A549 (cell line): ENCODE data around the gene LRIT3. TPM values are rescaled to one million over a fixed set of nuclear protein-coding genes. Genes with fewer than 3 reads are reported as not detected.

Experiments
- ATAC-seq, 2 experiments: fragments of 200-7000 bp in 1 of 2; fragments of >200 bp in 1 of 2; cut with Nextera tagmentation in 1 of 2; cut with Tn5 transposase in 1 of 2; 3 replicates each; pipeline versions ENCODE4 v1.8.0 to v1.9.1; 2018 to 2020; ENCODE audit warnings: mild to moderate bottlenecking in 1 of 2, moderate library complexity in 1 of 2
- CTCF ChIA-PET: fragments of 300-600 bp; sonication (Branson Sonifier 250); formaldehyde crosslinking; extraction: SDS; loops from one replicate; lab custom pipeline; 2021; ENCODE audit warnings: antibody characterized with exemption, inconsistent platforms; lab: Yijun Ruan, JAX
- POLR2A ChIA-PET: fragments of 350-600 bp; formaldehyde crosslinking; extraction: SDS; loops from one replicate; lab custom pipeline; 2021; ENCODE audit warnings: antibody characterized with exemption, inconsistent platforms; lab: Yijun Ruan, JAX
- DNase-seq, 2 experiments: peaks; one replicate each; pipeline versions ENCODE4 v3.0.0 to v3.0.0-alpha.2; 2011 to 2016; ENCODE audit warnings: low read depth in 1 of 2, low spot score in 1 of 2
- FAIRE-seq: peaks from 2 replicates; lab custom pipeline; 2011; peaks lifted over from hg19 to GRCh38; lab: Jason Lieb, UNC
- H3K27ac ChIP-seq, 2 experiments: fragments of >200 bp; sonication (Bioruptor Twin); formaldehyde crosslinking; 3 replicates each; pipeline ENCODE4 v1.5.1; 2016 to 2017
- H3K4me1 ChIP-seq: fragments of >200 bp; sonication (Bioruptor Twin); formaldehyde crosslinking; 3 replicates; pipeline ENCODE4 v1.6.1; 2016
- H3K4me2 ChIP-seq: fragments of >200 bp; sonication (Bioruptor Twin); formaldehyde crosslinking; 3 replicates; pipeline ENCODE4 v1.6.1; 2016
- H3K4me3 ChIP-seq: fragments of >200 bp; sonication (Bioruptor Twin); formaldehyde crosslinking; 3 replicates; pipeline ENCODE4 v1.5.1; 2016
- H3K9me3 ChIP-seq: fragments of >200 bp; sonication (Bioruptor Twin); formaldehyde crosslinking; 3 replicates; pipeline ENCODE4 v1.6.1; 2016
- BHLHE40 ChIP-seq: IDR thresholded peaks from 2 replicates; pipeline ENCODE4 v1.6.1; 2012; ENCODE audit warnings: low read depth, low read length, inconsistent platforms
- CEBPB ChIP-seq, 2 experiments: fragments of >200 bp in 1 of 2; sonication (Bioruptor Twin) in 1 of 2; formaldehyde crosslinking in 1 of 2; IDR thresholded peaks; 2 replicates each; pipeline ENCODE4 v1.6.1; 2012 to 2016
- CHD4 ChIP-seq: fragments of 200-600 bp; sonication (generic); IDR thresholded peaks from 2 replicates; pipeline ENCODE4 v1.6.1; 2016; ENCODE audit warnings: antibody characterized with exemption, mild to moderate bottlenecking, borderline replicate concordance
- EP300 ChIP-seq, 2 experiments: fragments of >200 bp; sonication (Bioruptor Twin); formaldehyde crosslinking; IDR thresholded peaks; 2 replicates in 1 of 2; 3 replicates in 1 of 2; pipeline ENCODE4 v1.6.1; 2016 to 2017
- ESRRA ChIP-seq: fragments of 150-350 bp; IDR thresholded peaks from 2 replicates; pipeline ENCODE4 v1.6.1; 2014; ENCODE audit warnings: mild to moderate bottlenecking, low read length, borderline replicate concordance
- HEYL ChIP-seq: fragments of 250-450 bp; sonication (Bioruptor Pico); IDR thresholded peaks from 2 replicates; pipeline ENCODE4 v1.8.0; 2021; ENCODE audit warnings: mild to moderate bottlenecking, moderate library complexity
- JUNB ChIP-seq: fragments of >200 bp; sonication (Bioruptor Twin); formaldehyde crosslinking; IDR thresholded peaks from 2 replicates; pipeline ENCODE4 v1.6.1; 2016
- KDM1A ChIP-seq: fragments of 200-600 bp; sonication (generic); IDR thresholded peaks from 2 replicates; pipeline ENCODE4 v1.6.1; 2016; ENCODE audit warnings: low read depth, mild to moderate bottlenecking
- MAX ChIP-seq: IDR thresholded peaks from 2 replicates; pipeline ENCODE4 v1.6.1; 2012
- RAD21 ChIP-seq, 2 experiments: fragments of >200 bp in 1 of 2; sonication (Bioruptor Twin) in 1 of 2; formaldehyde crosslinking in 1 of 2; IDR thresholded peaks in 1 of 2; conservative IDR thresholded peaks in 1 of 2; 2 replicates in 1 of 2; 3 replicates in 1 of 2; pipeline ENCODE4 v1.6.1; 2012 to 2018; ENCODE audit warnings: inconsistent platforms in 1 of 2
- SMC3 ChIP-seq: fragments of >200 bp; sonication (Bioruptor Twin); formaldehyde crosslinking; IDR thresholded peaks from 3 replicates; pipeline ENCODE4 v1.6.1; 2018; ENCODE audit warnings: inconsistent platforms
- ZSCAN20 ChIP-seq: fragments of 250-450 bp; sonication (Bioruptor Pico); IDR thresholded peaks from 2 replicates; pipeline ENCODE4 v1.8.0; 2022; ENCODE audit warnings: mild to moderate bottlenecking, moderate library complexity
- WGBS: methylation state at CpG from one replicate; pipeline ENCODE4 v1.1.6; 2017; ENCODE audit errors: missing lambda C conversion rate; 5-methylcytosine and 5-hydroxymethylcytosine counted together
- polyA plus RNA-seq, 4 experiments: library from polyadenylated mRNA; depleted of rRNA in 3 of 4; stranded (reverse); fragments of >200 nt; fragmentation: RNase III in 1 of 4; extraction: RNeasy Plus Mini Kit Qiagen cat#74134 plus additional on column Dnase treatment in 1 of 4; gene quantifications; 2 replicates in 3 of 4; 3 replicates in 1 of 4; pipeline ENCODE4 v1.2.3, GENCODE V29; 2011 to 2017
- TF ChIP-seq, protein P1 (sequence below): fragments of >200 bp; sonication (Bioruptor Twin); formaldehyde crosslinking; IDR thresholded peaks from 3 replicates; pipeline ENCODE4 v1.5.1; 2016
- TF ChIP-seq, protein P2 (sequence below): fragments of 150-350 bp; IDR thresholded peaks from 2 replicates; pipeline ENCODE4 v1.6.1; 2014; ENCODE audit warnings: low read depth, mild to moderate bottlenecking, low read length
- TF ChIP-seq, protein P3 (sequence below): fragments of >200 bp; sonication (Bioruptor Twin); formaldehyde crosslinking; IDR thresholded peaks from 3 replicates; pipeline ENCODE4 v1.6.1; 2016
- TF ChIP-seq, protein P4 (sequence below): fragments of 250-450 bp; sonication (Bioruptor Pico); IDR thresholded peaks from 2 replicates; pipeline ENCODE4 v1.5.0; 2021; ENCODE audit warnings: mild to moderate bottlenecking, moderate library complexity, borderline replicate concordance

The LRIT3 gene
- polyA plus RNA-seq, 2 of the 4 experiments (the other 2 are of a cell fraction) = 0.06 TPM

GRCh38 chr4:109803924-109804571 is 43.9 kb upstream of the LRIT3 start:
- no peak for TF ChIP-seq BHLHE40
- TF ChIP-seq ESRRA = no peak
- TF ChIP-seq CEBPB (IDR thresholded peaks at IDR 0.05) = no peak
- TF ChIP-seq RAD21 (conservative IDR thresholded peaks at IDR 0.05 in 1 of 2, IDR thresholded peaks at IDR 0.05 in 1 of 2) = peak; percentile 53 to 59
- TF ChIP-seq, protein P1, sequence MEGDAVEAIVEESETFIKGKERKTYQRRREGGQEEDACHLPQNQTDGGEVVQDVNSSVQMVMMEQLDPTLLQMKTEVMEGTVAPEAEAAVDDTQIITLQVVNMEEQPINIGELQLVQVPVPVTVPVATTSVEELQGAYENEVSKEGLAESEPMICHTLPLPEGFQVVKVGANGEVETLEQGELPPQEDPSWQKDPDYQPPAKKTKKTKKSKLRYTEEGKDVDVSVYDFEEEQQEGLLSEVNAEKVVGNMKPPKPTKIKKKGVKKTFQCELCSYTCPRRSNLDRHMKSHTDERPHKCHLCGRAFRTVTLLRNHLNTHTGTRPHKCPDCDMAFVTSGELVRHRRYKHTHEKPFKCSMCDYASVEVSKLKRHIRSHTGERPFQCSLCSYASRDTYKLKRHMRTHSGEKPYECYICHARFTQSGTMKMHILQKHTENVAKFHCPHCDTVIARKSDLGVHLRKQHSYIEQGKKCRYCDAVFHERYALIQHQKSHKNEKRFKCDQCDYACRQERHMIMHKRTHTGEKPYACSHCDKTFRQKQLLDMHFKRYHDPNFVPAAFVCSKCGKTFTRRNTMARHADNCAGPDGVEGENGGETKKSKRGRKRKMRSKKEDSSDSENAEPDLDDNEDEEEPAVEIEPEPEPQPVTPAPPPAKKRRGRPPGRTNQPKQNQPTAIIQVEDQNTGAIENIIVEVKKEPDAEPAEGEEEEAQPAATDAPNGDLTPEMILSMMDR = peak; percentile 51
- peak; percentile 58 for TF ChIP-seq SMC3
- TF ChIP-seq EP300 (IDR thresholded peaks at IDR 0.05) = no peak
- TF ChIP-seq, protein P2, sequence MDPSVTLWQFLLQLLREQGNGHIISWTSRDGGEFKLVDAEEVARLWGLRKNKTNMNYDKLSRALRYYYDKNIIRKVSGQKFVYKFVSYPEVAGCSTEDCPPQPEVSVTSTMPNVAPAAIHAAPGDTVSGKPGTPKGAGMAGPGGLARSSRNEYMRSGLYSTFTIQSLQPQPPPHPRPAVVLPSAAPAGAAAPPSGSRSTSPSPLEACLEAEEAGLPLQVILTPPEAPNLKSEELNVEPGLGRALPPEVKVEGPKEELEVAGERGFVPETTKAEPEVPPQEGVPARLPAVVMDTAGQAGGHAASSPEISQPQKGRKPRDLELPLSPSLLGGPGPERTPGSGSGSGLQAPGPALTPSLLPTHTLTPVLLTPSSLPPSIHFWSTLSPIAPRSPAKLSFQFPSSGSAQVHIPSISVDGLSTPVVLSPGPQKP = no peak
- POLR2A ChIA-PET = no interaction called here
- peak; percentile 22 to 59 for DNase-seq

GRCh38 chr4:109809655-109810054 is 38.3 kb upstream of the LRIT3 start:
- no peak for ATAC-seq
- Histone ChIP-seq H3K27ac (no peak overlapping the region), H3K9me3 (no peaks in the 10 kb centered on the region), H3K4me2 (no peak overlapping the region), H3K4me1 (no peaks in the 10 kb centered on the region), H3K4me3 (no peak overlapping the region)
- 44% methylated on average over 2 of the region's 2 CpGs for WGBS
- POLR2A ChIA-PET = no interaction called here
- DNase-seq = no peak
- CTCF ChIA-PET = interaction anchor here (0.6 kb wide), 1 partner anchor 80 kb away, joined by 4 read pairs; the partner anchor contains the start of gene PLA2G12A
- no peak for FAIRE-seq
- TF ChIP-seq, protein P3, sequence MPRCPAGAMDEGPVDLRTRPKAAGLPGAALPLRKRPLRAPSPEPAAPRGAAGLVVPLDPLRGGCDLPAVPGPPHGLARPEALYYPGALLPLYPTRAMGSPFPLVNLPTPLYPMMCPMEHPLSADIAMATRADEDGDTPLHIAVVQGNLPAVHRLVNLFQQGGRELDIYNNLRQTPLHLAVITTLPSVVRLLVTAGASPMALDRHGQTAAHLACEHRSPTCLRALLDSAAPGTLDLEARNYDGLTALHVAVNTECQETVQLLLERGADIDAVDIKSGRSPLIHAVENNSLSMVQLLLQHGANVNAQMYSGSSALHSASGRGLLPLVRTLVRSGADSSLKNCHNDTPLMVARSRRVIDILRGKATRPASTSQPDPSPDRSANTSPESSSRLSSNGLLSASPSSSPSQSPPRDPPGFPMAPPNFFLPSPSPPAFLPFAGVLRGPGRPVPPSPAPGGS = no peak
- TF ChIP-seq, protein P4, sequence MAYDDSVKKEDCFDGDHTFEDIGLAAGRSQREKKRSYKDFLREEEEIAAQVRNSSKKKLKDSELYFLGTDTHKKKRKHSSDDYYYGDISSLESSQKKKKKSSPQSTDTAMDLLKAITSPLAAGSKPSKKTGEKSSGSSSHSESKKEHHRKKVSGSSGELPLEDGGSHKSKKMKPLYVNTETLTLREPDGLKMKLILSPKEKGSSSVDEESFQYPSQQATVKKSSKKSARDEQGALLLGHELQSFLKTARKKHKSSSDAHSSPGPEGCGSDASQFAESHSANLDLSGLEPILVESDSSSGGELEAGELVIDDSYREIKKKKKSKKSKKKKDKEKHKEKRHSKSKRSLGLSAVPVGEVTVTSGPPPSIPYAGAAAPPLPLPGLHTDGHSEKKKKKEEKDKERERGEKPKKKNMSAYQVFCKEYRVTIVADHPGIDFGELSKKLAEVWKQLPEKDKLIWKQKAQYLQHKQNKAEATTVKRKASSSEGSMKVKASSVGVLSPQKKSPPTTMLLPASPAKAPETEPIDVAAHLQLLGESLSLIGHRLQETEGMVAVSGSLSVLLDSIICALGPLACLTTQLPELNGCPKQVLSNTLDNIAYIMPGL = no peak
- no peak for TF ChIP-seq CHD4
- TF ChIP-seq MAX = no peak
- no peak for TF ChIP-seq RAD21 (conservative IDR thresholded peaks at IDR 0.05 in 1 of 2, IDR thresholded peaks at IDR 0.05 in 1 of 2)
- no peak for TF ChIP-seq HEYL (CRISPR knock-in tag)
- no peak for TF ChIP-seq KDM1A
- no peak for TF ChIP-seq ZSCAN20 (CRISPR knock-in tag)
- no peak for TF ChIP-seq JUNB
- TF ChIP-seq, protein P1 = no peak

More at GRCh38 chr4:109803924-109804571, 43.9 kb upstream of the LRIT3 start:
- FAIRE-seq (no peak), ATAC-seq (peak; percentile 80 to 90)
- no peak overlapping the region for H3K27ac ChIP-seq
- H3K4me2 ChIP-seq = no peak overlapping the region
- H3K4me3 ChIP-seq = no peak overlapping the region
- CTCF ChIA-PET = interaction anchor here (0.6 to 2.8 kb wide), 10 partner anchors 8 to 382 kb away, joined by 3 to 7 read pairs (median 4); partner anchors contain the start of genes CASP6 and GAR1
- H3K4me1 ChIP-seq = no peaks in the 10 kb centered on the region
- no peaks in the 10 kb centered on the region for H3K9me3 ChIP-seq
- 5% methylated on average over 4 of the region's 4 CpGs for WGBS
